Thymus (tissue), 11 donors: Measurements from ENCODE around the gene EIF3F. TPM values are rescaled to one million over a fixed set of nuclear protein-coding genes. Genes with fewer than 3 reads are reported as not detected.
A peak's percentile ranks its signal among the peaks of the same experiment; 100 is the strongest.
"Not testable (repeated sequence)": the region's sequence is repeated elsewhere in the genome, so short reads cannot be mapped to it uniquely, and the experiment has no call there.

Source experiments
- DNase-seq, 9 donors: peaks; one replicate each; pipeline ENCODE4 v3.0.0-alpha.2; 2013; ENCODE audit warnings: low spot score in 9 of 9, low read depth in 6 of 9, missing footprints in 1 of 9
- H3K27ac ChIP-seq, 2 donors: one replicate each; pipeline ENCODE4 v1.5.1; 2013; ENCODE audit warnings: control low read depth in 1 of 2, low read depth in 1 of 2, low read length in 1 of 2, mild to moderate bottlenecking in 1 of 2, moderate library complexity in 1 of 2
- H3K27me3 ChIP-seq, 2 donors: one replicate each; pipeline ENCODE4 v1.5.1; 2013; ENCODE audit warnings: low read length in 1 of 2; ENCODE audit not compliant: control insufficient read depth in 2 of 2, insufficient read depth in 1 of 2
- H3K36me3 ChIP-seq, 2 donors: one replicate each; pipeline ENCODE4 v1.5.1; 2013; ENCODE audit warnings: low read length in 1 of 2, mild to moderate bottlenecking in 1 of 2, moderate library complexity in 1 of 2; ENCODE audit not compliant: control insufficient read depth in 2 of 2, insufficient read depth in 2 of 2
- H3K4me1 ChIP-seq, 2 donors: one replicate each; pipeline ENCODE4 v1.5.1; 2013; ENCODE audit warnings: low read length in 2 of 2; ENCODE audit not compliant: control insufficient read depth in 2 of 2, insufficient read depth in 2 of 2
- H3K4me3 ChIP-seq, 2 donors: one replicate each; pipeline ENCODE4 v1.5.1; 2013; ENCODE audit warnings: low read length in 2 of 2, control low read depth in 1 of 2, mild to moderate bottlenecking in 1 of 2
- H3K9me3 ChIP-seq, 2 donors: one replicate each; pipeline ENCODE4 v1.5.1; 2013; ENCODE audit warnings: low read length in 1 of 2, mild to moderate bottlenecking in 1 of 2; ENCODE audit not compliant: control insufficient read depth in 2 of 2, insufficient read depth in 1 of 2
- WGBS: extraction: QIAGEN DNeasy Blood & Tissue Kit; methylation state at CpG from one replicate; pipeline ENCODE4 v1.1.7; 2013; 5-methylcytosine and 5-hydroxymethylcytosine counted together
- polyA plus RNA-seq: library from polyadenylated mRNA; stranded (reverse); fragments of 200-250 nt; gene quantifications from one replicate; pipeline ENCODE4 v1.2.3, GENCODE V29; 2013
- total RNA-seq: library from RNA; stranded (reverse); fragments of 120-200 nt; gene quantifications from one replicate; pipeline ENCODE4 v1.2.4, GENCODE V29; 2013
- donor health status: healthy.

EIF3F gene
- total and polyA plus RNA-seq, 2 donors, result 266 to 281 TPM

DNA sequence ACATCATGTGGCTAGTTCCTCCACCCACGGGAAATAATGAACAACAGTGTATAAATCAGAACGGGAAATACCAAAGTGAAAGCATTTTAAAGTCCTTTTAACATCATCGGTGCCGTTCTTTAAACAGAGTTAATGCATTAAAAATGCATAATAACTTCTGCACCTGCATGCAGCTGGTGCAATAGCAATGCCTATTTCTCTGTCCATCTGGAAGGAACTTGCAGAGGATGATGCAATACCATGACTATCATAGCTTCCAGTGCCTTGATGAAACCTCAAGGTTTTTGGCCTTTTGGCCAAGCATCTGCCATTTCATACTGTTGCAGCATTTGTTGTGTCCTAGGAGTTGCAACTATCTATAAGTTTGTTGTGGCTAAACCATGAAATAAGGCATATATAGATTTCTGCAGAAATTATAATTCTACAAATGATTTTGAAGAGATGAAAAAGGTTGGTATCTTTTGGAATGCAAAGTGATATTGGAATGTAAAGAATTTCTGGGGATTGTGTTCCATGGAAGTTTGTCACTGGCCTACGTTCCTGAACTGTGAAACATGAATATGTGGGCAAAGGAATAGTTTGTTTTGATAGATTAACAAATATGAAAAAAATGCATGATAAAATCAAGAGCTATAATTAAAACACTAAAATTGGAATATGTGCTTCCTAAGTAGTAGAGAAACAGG lies 9.8 kb upstream of the EIF3F start:
- 88% methylated on average over 5 of the region's 5 CpGs for WGBS
- no peaks in the 10 kb centered on the region for H3K9me3 ChIP-seq
- H3K27me3 ChIP-seq, result no peaks in the 10 kb centered on the region
- no peaks in the 10 kb centered on the region for H3K36me3 ChIP-seq
- no peak overlapping the region for H3K27ac ChIP-seq
- no peak for DNase-seq
- no peak overlapping the region for H3K4me3 ChIP-seq
- no peaks in the 10 kb centered on the region for H3K4me1 ChIP-seq

DNA sequence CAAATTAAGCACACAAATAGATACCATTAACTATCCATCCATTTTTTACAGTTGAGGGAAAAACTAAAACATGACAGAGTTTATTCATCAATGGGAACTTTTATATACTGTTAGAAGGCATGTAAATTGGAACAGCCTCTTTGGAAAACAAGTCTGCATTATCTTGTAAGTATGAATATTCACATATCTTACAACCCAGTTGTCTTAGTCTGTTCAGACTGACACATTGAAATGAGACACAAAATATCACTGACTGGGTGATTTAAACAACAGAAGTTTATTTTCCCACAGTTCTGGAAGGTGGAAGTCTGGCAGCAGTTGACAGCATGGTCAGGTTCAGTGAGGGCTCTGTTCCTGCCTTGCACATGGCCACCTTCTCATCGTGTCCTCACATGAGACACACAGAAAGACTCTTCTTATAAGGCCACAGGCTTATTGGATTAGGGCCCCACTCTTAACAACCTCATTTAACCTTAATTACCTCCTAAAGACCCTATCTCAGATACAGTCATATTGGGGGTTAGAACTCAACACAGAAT lies 5.4 kb upstream of the EIF3F start:
- Histone ChIP-seq H3K9me3 (no peaks in the 10 kb centered on the region), H3K4me3 (no peak overlapping the region), H3K36me3 (no peaks in the 10 kb centered on the region), H3K27me3 (peaks cover 0 to 2% of the 10 kb centered on the region in 2 donors), H3K4me1 (peaks cover 2 to 4% of the 10 kb centered on the region in 2 donors), H3K27ac (no peak overlapping the region)
- 89% methylated on average over 1 of the region's 1 CpG for WGBS
- no peak for DNase-seq

DNA sequence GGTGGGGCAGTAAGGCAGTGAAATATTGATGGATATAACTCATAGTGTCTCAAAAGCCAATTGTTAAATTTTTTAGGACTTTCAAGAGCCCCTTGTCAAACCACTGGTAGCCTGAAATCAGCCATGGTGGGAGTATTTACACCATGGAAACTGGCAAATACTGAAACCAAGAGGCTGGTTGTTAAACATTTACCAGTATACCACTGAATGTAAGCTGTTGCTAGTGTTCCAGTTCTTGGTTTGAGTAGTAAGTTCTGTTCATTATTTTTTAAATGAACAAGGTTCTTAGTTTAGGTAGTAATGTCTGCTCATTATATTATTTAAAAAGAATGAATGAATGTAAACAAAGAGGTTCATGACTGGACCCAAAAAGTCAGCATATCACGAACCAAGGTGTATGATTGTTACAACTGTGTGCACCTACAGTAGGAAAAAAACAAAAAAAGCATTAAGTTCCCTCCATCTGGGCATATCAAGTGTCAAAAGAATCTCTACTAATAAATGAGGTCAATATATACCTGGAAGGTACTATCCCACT lies 4.5 kb upstream of the EIF3F start:
- Histone ChIP-seq H3K27ac (no peak overlapping the region), H3K27me3 (peaks cover 0 to 2% of the 10 kb centered on the region in 2 donors), H3K36me3 (no peaks in the 10 kb centered on the region), H3K9me3 (no peaks in the 10 kb centered on the region), H3K4me3 (no peak overlapping the region), H3K4me1 (peaks cover 4% of the 10 kb centered on the region in 2 donors)
- DNase-seq, result no peak
- WGBS, result 83% methylated on average over 1 of the region's 1 CpG

DNA sequence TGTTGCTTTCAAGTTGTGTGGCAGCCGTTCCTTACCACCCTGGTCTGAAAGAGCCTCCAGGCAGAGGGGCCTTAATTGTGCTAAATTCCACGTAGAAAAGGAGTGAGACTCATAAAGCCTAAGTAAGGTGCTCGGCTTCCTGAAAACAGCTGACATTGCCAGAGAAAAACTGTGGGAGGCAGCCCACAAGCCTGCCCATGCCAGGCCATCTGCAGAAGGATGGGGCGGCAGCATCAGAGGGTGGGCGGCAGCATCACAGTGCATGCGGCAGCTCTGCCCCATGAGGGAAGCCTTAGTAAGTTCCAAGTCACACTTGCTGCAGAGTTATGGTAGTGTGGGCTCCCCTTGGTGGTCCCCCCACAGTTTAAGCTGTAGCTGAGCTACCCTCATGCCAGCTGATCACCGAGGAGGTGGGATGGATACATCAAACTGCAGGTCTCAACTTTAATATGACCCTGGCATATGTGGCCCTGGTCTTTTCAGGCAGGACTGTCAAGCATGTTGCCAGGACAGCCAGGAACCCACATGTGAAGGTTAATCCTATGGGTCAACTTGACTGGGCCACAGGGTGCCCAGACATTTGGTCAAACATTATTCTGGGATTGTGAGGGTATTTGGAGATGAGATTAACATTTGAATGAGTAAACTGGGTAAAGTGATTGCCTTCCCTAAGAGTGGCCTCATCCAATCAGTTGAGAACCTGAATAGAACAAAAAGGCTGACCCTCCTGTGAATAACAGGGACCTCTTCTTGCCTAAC lies 3.1 kb upstream of the EIF3F start:
- no peak overlapping the region for H3K27ac ChIP-seq
- no peaks in the 10 kb centered on the region for H3K9me3 ChIP-seq
- H3K4me1 ChIP-seq, result peaks cover 10 to 14% of the 10 kb centered on the region in 2 donors
- H3K27me3 ChIP-seq, result peaks cover 0 to 2% of the 10 kb centered on the region in 2 donors
- H3K36me3 ChIP-seq, result peaks cover 0 to 1% of the 10 kb centered on the region in 2 donors
- no peak overlapping the region for H3K4me3 ChIP-seq
- 93% methylated on average over 7 of the region's 7 CpGs for WGBS
- DNase-seq, result no peak

DNA sequence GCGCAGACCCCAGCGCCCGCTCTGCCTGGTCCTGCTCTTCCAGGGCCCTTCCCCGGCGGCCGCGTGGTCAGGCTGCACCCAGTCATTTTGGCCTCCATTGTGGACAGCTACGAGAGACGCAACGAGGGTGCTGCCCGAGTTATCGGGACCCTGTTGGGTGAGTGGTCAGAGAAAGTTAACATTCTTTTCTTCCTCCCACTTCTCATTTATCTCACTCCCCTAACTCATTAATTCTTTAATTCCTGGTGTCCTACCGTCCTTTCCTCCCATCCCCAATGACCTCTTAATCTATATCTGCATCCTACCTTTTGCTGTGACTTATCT lies 385 bp downstream of the EIF3F start:
- H3K27ac ChIP-seq, result not testable (repeated sequence)
- peaks cover 10 to 16% of the 10 kb centered on the region in 2 donors for H3K4me1 ChIP-seq
- WGBS, result under 1% methylated on average over 9 of the region's 13 CpGs

DNA sequence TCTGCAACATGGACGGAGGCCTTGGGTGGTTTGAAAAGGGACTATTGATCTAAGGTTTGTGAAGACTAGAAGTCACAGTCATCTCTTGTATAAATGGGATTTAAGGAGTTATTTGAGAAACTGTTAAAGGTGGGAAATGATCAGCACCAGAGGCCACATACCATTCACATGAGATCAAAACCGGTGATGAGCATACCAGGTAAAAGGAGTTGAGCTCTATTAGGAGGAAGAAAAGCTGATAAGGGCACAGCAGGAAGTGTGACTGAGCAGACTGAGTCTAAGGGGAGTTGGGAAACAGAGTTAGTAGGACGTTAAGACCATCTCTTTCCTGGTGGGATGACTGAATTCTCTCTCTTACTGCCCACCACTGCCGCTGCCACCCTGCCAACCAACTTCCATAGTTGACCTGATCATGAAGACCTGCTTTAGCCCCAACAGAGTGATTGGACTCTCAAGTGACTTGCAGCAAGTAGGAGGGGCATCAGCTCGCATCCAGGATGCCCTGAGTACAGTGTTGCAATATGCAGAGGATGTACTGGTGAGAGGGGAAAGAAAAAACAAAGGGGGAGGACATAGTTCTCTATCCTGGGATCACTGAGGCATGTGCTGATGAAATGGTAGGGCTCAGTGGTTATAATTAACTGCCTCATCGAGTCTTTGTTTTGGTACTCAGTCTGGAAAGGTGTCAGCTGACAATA lies 7.6 kb downstream of the EIF3F start:
- WGBS, result 91% methylated on average over 6 of the region's 6 CpGs
- Histone ChIP-seq H3K4me3 (no peak overlapping the region), H3K9me3 (no peaks in the 10 kb centered on the region), H3K27me3 (no peaks in the 10 kb centered on the region), H3K27ac (no peak overlapping the region), H3K4me1 (no peaks in the 10 kb centered on the region), H3K36me3 (peaks cover 56 to 74% of the 10 kb centered on the region in 2 donors)
- no peak for DNase-seq

More for the DNA sequence above, 385 bp downstream of the EIF3F start:
- not testable (repeated sequence) for H3K27me3 ChIP-seq, H3K9me3 ChIP-seq
- peaks cover 14 to 18% of the 10 kb centered on the region in 2 donors for H3K36me3 ChIP-seq
- peak overlapping the region; percentile 60 to 61 for H3K4me3 ChIP-seq
- peak in 1 of 9 donors; percentile 5 for DNase-seq

DNA sequence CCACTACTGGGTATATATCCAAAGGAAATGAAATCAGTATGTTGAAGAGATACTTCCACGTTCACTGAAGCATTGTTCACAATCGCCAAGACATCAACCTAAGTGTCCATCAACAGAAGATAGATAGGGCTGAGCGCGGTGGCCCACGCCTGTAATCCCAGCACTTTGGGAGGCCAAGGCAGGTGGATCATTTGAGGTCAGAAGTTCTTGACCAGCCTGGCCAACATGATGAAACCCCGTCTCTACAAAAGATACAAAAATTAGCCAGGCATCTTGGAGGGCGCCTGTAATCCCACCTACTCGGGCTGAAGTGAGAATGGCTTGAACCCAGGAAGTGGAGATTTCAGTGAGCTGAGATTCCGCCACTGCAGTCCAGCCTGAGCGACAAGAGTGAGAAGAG lies 12.7 kb downstream of the EIF3F start:
- Histone ChIP-seq H3K4me3 (no peak overlapping the region), H3K27me3 (no peaks in the 10 kb centered on the region), H3K27ac (no peak overlapping the region), H3K36me3 (peaks cover 22 to 35% of the 10 kb centered on the region in 2 donors), H3K4me1 (no peaks in the 10 kb centered on the region), H3K9me3 (no peaks in the 10 kb centered on the region)
- WGBS, result 97% methylated on average over 10 of the region's 10 CpGs
- DNase-seq, result no peak

DNA sequence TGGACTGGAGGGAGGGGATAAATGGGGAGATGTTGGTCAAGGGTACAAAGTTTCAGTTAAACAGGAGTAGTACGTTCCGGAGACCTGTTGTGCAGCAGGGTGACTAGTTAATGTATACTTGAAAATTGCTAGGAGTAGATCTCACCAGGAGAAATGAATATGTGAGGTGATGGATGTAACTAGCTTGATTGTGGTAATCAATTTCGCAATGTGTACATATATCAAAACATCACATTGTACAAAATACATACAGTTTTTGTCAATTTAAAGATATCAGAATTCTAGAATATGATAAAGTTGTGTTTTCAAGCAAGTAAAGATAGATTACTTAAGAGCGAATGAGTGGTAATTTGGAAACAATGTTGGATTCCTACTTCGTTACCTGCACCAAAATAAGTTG lies 13.3 kb downstream of the EIF3F start:
- DNase-seq, result no peak
- Histone ChIP-seq H3K4me1 (no peaks in the 10 kb centered on the region), H3K27ac (no peak overlapping the region), H3K27me3 (no peaks in the 10 kb centered on the region), H3K36me3 (peaks cover 16 to 29% of the 10 kb centered on the region in 2 donors), H3K4me3 (no peak overlapping the region), H3K9me3 (no peaks in the 10 kb centered on the region)
- 89% methylated on average over 5 of the region's 5 CpGs for WGBS
